HepG2 (cell line): ENCODE results near the gene NGEF. TPM values are rescaled to one million over a fixed set of nuclear protein-coding genes. Genes with fewer than 3 reads are reported as not detected.

Source experiments
- GPN1 ChIP-seq: sonication (generic); formaldehyde crosslinking; IDR thresholded peaks from 2 replicates; pipeline ENCODE4 v1.5.1; 2020; ENCODE audit warnings: missing genetic modification reagents, borderline replicate concordance
- HOXD1 ChIP-seq: sonication (generic); formaldehyde crosslinking; IDR thresholded peaks from 2 replicates; pipeline ENCODE4 v1.5.0; 2020; ENCODE audit warnings: missing genetic modification reagents
- MAFK ChIP-seq, 2 experiments: IDR thresholded peaks in 1 of 2; conservative IDR thresholded peaks in 1 of 2; 2 replicates each; pipeline ENCODE4 v1.6.1; 2011; ENCODE audit warnings: improper control_type of control experiment in 2 of 2, low read length in 2 of 2
- MYC ChIP-seq: sonication (generic); formaldehyde crosslinking; IDR thresholded peaks from 2 replicates; pipeline ENCODE4 v1.9.0; 2021; ENCODE audit warnings: missing genetic modification reagents, borderline replicate concordance
- REPIN1 ChIP-seq: sonication (generic); formaldehyde crosslinking; IDR thresholded peaks from 2 replicates; pipeline ENCODE4 v1.8.0; 2022; ENCODE audit warnings: missing genetic modification reagents, low read depth, mild to moderate bottlenecking, borderline replicate concordance
- TCF7 ChIP-seq: sonication (generic); IDR thresholded peaks from 2 replicates; pipeline ENCODE4 v1.6.1; 2016; ENCODE audit warnings: antibody characterized with exemption, low read depth
- ZIK1 ChIP-seq: sonication (generic); formaldehyde crosslinking; IDR thresholded peaks from 2 replicates; pipeline ENCODE4 v1.5.0; 2020; ENCODE audit warnings: mild to moderate bottlenecking, low read depth, missing genetic modification reagents, borderline replicate concordance
- ZNF788 ChIP-seq: sonication (generic); formaldehyde crosslinking; IDR thresholded peaks from 2 replicates; pipeline ENCODE4 v1.5.0; 2020; ENCODE audit warnings: mild to moderate bottlenecking, missing genetic modification reagents, borderline replicate concordance
- ZNF816 ChIP-seq: sonication (generic); formaldehyde crosslinking; IDR thresholded peaks from 2 replicates; pipeline ENCODE4 v1.8.0; 2022; ENCODE audit warnings: missing genetic modification reagents, mild to moderate bottlenecking, borderline replicate concordance
- polyA plus RNA-seq, 8 experiments: library from polyadenylated mRNA; depleted of rRNA in 3 of 8; stranded (reverse) in 7 of 8; unstranded in 1 of 8; fragments of >200 nt; fragmentation: Illumina TruSeq in 4 of 8; extraction: Trizol in 4 of 8; gene quantifications; 2 replicates each; pipeline versions ENCODE4 v1.2.1 to v1.2.3, GENCODE V29; 2011 to 2016; ENCODE audit warnings: low read depth in 4 of 8, missing spikeins in 1 of 8, mixed read lengths in 1 of 8; ENCODE audit not compliant: insufficient read depth in 1 of 8
- total RNA-seq, 5 experiments: library from RNA; depleted of rRNA; stranded (reverse); fragments of >200 nt; fragmentation: Illumina TruSeq; extraction: Trizol; gene quantifications; 2 replicates each; pipeline ENCODE4 v1.2.3, GENCODE V29; 2016; ENCODE audit warnings: low read depth in 1 of 5
- TF ChIP-seq, protein P1 (sequence below): sonication (generic); formaldehyde crosslinking; IDR thresholded peaks from 2 replicates; pipeline ENCODE4 v1.4.0; 2020; ENCODE audit warnings: missing genetic modification reagents, mild to moderate bottlenecking, borderline replicate concordance
- TF ChIP-seq, protein P2 (sequence below): sonication (generic); formaldehyde crosslinking; IDR thresholded peaks from 2 replicates; pipeline ENCODE4 v1.4.0; 2020; ENCODE audit warnings: missing genetic modification reagents
- TF ChIP-seq, protein P3 (sequence below): sonication (generic); formaldehyde crosslinking; IDR thresholded peaks from 2 replicates; pipeline ENCODE4 v1.4.0; 2020; ENCODE audit warnings: mild to moderate bottlenecking, missing genetic modification reagents
- TF ChIP-seq, protein P4 (sequence below): sonication (generic); formaldehyde crosslinking; IDR thresholded peaks from 2 replicates; pipeline ENCODE4 v1.8.0; 2022; ENCODE audit warnings: missing genetic modification reagents, low read depth, mild to moderate bottlenecking, borderline replicate concordance
- TF ChIP-seq, protein P5 (sequence below): sonication (generic); formaldehyde crosslinking; IDR thresholded peaks from 2 replicates; pipeline ENCODE4 v1.9.0; 2021; ENCODE audit warnings: missing genetic modification reagents, borderline replicate concordance

Gene NGEF
- total and polyA plus RNA-seq, 2 of the 13 experiments (the other 11 are each of a cell fraction or from before 2014, with no cell fraction given), result 14.4 to 36.9 TPM

DNA sequence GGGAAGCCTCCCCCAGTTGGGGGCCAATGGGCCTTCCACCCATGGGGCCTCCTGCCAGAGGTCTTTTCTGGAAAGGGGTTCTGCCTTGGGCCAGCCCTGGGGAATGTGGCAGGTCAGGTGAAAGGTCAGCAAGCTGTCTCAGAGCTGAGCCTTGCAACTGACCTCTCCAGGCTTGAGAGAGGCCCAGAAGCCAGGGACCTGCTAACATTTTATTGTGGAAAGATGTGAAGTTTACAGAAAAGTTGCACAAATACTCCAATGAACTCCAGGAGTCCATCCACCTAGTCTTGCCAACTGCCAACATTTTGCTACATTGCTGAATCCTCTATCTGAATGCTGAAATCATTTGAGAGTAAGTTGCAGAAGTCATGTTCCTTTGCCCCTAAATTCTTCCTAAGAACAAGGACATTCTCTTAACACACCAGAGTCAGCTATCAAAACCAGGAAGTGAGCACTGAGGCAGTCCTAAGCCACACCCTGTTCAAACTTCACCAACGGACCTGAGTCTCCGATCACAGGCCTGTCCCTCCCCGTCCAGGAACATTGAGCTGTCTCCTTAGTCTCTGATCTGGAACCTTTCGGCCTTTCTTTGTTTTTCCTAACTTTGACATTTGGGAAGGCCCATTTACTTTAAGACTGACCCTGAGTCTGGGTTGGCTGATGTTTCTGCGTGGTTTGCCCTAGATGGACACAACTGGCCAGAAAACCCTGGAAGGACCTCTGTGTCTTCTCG lies 139.0 kb downstream of the NGEF start (continued):
- TF ChIP-seq, protein P1, sequence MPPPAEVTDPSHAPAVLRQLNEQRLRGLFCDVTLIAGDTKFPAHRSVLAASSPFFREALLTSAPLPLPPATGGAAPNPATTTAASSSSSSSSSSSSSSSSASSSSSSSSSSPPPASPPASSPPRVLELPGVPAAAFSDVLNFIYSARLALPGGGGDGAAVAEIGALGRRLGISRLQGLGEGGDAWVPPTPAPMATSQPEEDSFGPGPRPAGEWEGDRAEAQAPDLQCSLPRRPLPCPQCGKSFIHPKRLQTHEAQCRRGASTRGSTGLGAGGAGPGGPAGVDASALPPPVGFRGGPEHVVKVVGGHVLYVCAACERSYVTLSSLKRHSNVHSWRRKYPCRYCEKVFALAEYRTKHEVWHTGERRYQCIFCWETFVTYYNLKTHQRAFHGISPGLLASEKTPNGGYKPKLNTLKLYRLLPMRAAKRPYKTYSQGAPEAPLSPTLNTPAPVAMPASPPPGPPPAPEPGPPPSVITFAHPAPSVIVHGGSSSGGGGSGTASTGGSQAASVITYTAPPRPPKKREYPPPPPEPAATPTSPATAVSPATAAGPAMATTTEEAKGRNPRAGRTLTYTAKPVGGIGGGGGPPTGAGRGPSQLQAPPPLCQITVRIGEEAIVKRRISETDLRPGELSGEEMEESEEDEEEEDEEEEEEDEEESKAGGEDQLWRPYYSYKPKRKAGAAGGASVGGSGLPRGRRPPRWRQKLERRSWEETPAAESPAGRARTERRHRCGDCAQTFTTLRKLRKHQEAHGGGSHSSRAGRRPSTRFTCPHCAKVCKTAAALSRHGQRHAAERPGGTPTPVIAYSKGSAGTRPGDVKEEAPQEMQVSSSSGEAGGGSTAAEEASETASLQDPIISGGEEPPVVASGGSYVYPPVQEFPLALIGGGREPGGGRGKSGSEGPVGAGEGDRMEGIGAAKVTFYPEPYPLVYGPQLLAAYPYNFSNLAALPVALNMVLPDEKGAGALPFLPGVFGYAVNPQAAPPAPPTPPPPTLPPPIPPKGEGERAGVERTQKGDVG (CRISPR knock-in tag), result no peak
- TF ChIP-seq TCF7 (no peak), GPN1 (no peak), MAFK (conservative IDR thresholded peaks at IDR 0.05 in 1 of 2, IDR thresholded peaks at IDR 0.05 in 1 of 2; ENCODE audit: low read length in 2 of 2) (no peak), ZNF816 (no peak), ZNF788 (0 out of 2 replicates have a peak, but pooled peaks have one; percentile 12), MYC (CRISPR knock-in tag) (0 out of 2 replicates have a peak, but pooled peaks have one; percentile 12), ZIK1 (CRISPR knock-in tag) (no peak), HOXD1 (no peak), REPIN1 (CRISPR knock-in tag) (peak; percentile 14; the same call in 1 of the 2 replicates)
- TF ChIP-seq, protein P2, sequence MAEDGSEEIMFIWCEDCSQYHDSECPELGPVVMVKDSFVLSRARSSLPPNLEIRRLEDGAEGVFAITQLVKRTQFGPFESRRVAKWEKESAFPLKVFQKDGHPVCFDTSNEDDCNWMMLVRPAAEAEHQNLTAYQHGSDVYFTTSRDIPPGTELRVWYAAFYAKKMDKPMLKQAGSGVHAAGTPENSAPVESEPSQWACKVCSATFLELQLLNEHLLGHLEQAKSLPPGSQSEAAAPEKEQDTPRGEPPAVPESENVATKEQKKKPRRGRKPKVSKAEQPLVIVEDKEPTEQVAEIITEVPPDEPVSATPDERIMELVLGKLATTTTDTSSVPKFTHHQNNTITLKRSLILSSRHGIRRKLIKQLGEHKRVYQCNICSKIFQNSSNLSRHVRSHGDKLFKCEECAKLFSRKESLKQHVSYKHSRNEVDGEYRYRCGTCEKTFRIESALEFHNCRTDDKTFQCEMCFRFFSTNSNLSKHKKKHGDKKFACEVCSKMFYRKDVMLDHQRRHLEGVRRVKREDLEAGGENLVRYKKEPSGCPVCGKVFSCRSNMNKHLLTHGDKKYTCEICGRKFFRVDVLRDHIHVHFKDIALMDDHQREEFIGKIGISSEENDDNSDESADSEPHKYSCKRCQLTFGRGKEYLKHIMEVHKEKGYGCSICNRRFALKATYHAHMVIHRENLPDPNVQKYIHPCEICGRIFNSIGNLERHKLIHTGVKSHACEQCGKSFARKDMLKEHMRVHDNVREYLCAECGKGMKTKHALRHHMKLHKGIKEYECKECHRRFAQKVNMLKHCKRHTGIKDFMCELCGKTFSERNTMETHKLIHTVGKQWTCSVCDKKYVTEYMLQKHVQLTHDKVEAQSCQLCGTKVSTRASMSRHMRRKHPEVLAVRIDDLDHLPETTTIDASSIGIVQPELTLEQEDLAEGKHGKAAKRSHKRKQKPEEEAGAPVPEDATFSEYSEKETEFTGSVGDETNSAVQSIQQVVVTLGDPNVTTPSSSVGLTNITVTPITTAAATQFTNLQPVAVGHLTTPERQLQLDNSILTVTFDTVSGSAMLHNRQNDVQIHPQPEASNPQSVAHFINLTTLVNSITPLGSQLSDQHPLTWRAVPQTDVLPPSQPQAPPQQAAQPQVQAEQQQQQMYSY (CRISPR knock-in tag), result no peak
- TF ChIP-seq, protein P3, sequence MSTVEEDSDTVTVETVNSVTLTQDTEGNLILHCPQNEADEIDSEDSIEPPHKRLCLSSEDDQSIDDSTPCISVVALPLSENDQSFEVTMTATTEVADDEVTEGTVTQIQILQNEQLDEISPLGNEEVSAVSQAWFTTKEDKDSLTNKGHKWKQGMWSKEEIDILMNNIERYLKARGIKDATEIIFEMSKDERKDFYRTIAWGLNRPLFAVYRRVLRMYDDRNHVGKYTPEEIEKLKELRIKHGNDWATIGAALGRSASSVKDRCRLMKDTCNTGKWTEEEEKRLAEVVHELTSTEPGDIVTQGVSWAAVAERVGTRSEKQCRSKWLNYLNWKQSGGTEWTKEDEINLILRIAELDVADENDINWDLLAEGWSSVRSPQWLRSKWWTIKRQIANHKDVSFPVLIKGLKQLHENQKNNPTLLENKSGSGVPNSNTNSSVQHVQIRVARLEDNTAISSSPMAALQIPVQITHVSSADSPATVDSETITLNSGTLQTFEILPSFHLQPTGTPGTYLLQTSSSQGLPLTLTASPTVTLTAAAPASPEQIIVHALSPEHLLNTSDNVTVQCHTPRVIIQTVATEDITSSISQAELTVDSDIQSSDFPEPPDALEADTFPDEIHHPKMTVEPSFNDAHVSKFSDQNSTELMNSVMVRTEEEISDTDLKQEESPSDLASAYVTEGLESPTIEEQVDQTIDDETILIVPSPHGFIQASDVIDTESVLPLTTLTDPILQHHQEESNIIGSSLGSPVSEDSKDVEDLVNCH (CRISPR knock-in tag), result no peak
- TF ChIP-seq, protein P4, sequence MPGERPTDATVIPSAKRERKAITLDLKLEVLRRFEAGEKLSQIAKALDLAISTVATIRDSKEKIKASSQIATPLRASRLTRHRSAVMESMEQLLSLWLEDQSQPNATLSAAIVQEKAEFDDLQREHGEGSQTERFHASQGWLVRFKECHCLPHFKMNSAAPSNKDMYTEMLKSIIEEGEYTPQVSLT (CRISPR knock-in tag), result no peak
- TF ChIP-seq, protein P5, sequence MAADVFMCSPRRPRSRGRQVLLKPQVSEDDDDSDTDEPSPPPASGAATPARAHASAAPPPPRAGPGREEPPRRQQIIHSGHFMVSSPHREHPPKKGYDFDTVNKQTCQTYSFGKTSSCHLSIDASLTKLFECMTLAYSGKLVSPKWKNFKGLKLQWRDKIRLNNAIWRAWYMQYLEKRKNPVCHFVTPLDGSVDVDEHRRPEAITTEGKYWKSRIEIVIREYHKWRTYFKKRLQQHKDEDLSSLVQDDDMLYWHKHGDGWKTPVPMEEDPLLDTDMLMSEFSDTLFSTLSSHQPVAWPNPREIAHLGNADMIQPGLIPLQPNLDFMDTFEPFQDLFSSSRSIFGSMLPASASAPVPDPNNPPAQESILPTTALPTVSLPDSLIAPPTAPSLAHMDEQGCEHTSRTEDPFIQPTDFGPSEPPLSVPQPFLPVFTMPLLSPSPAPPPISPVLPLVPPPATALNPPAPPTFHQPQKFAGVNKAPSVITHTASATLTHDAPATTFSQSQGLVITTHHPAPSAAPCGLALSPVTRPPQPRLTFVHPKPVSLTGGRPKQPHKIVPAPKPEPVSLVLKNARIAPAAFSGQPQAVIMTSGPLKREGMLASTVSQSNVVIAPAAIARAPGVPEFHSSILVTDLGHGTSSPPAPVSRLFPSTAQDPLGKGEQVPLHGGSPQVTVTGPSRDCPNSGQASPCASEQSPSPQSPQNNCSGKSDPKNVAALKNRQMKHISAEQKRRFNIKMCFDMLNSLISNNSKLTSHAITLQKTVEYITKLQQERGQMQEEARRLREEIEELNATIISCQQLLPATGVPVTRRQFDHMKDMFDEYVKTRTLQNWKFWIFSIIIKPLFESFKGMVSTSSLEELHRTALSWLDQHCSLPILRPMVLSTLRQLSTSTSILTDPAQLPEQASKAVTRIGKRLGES (CRISPR knock-in tag), result no peak
